Fibroblast of mammary gland (primary cell): ENCODE results near the gene SKIDA1.

ENCODE experiments used
- DNase-seq: peaks from one replicate; pipeline ENCODE4 v3.0.0-alpha.2; 2010; ENCODE audit warnings: low read depth
- H3K4me3 ChIP-seq: 2 replicates; pipeline ENCODE4 v1.5.1; 2011; ENCODE audit warnings: low read depth, mild to moderate bottlenecking, low read length, moderate library complexity; ENCODE audit not compliant: control insufficient read depth
- CTCF ChIP-seq: conservative IDR thresholded peaks from 2 replicates; pipeline ENCODE4 v1.5.1; 2011; ENCODE audit warnings: low read depth, low read length, inconsistent platforms; ENCODE audit not compliant: control insufficient read depth, insufficient read depth

Gene SKIDA1

GRCh38 chr10:21519941-21520436, 5.5 kb downstream of the SKIDA1 start:
- TF ChIP-seq CTCF, result no peak
- peak; percentile 82 for DNase-seq
- peak overlapping the region; percentile 61 for H3K4me3 ChIP-seq

- H3K4me3 ChIP-seq, result peak overlapping the region; percentile 61
- no peak for TF ChIP-seq CTCF
Observed at GRCh38 chr10:21519397-21519933, 6.0 kb downstream of the SKIDA1 start.

GRCh38 chr10:21518641-21519396, 6.7 kb downstream of the SKIDA1 start:
- TF ChIP-seq CTCF, result no peak
- H3K4me3 ChIP-seq, result peak overlapping the region; percentile 61
- no peak for DNase-seq

More at GRCh38 chr10:21519397-21519933, 6.0 kb downstream of the SKIDA1 start:
- no peak for DNase-seq

- DNase-seq, result peak; percentile 50
- no peak for TF ChIP-seq CTCF
- peak overlapping the region; percentile 61 for H3K4me3 ChIP-seq
Observed at GRCh38 chr10:21518149-21518640, 7.3 kb downstream of the SKIDA1 start.

GRCh38 chr10:21517134-21518031, 8.1 kb downstream of the SKIDA1 start:
- no peak for TF ChIP-seq CTCF
- DNase-seq, result peak; percentile 58
- H3K4me3 ChIP-seq, result peak overlapping the region; percentile 61
